Stimulated activated CD4-positive, alpha-beta T cell treated with anti-CD3 and anti-CD28 coated beads, Interleukin-12 subunit alpha, Interleukin-12 subunit beta, amount 100 ng/mL, for 4 hours (primary cell): ENCODE data around the gene IFNA5.

Source experiments
- DNase-seq: peaks from one replicate; pipeline ENCODE4 v3.0.0-alpha.2; 2020

The IFNA5 gene

GRCh38 chr9:21289848-21290247 lies 15.3 kb downstream of the IFNA5 start:
- no peak for DNase-seq

GRCh38 chr9:21287280-21287679 lies 17.8 kb downstream of the IFNA5 start:
- no peak for DNase-seq

GRCh38 chr9:21286659-21287058 lies 18.5 kb downstream of the IFNA5 start:
- no peak for DNase-seq

- no peak for DNase-seq
Measured at GRCh38 chr9:21286099-21286498, 19.0 kb downstream of the IFNA5 start.

- DNase-seq, result no peak
Measured at GRCh38 chr9:21281275-21281674, 23.8 kb downstream of the IFNA5 start.

GRCh38 chr9:21268347-21268657 lies 36.8 kb downstream of the IFNA5 start:
- DNase-seq, result no peak

- no peak for DNase-seq
Measured at GRCh38 chr9:21267485-21268346, 37.4 kb downstream of the IFNA5 start.

GRCh38 chr9:21266733-21267484 lies 38.2 kb downstream of the IFNA5 start:
- DNase-seq, result no peak

- DNase-seq, result no peak
Measured at GRCh38 chr9:21265421-21266189, 39.5 kb downstream of the IFNA5 start.

- no peak for DNase-seq
Measured at GRCh38 chr9:21255538-21256212, 49.4 kb downstream of the IFNA5 start.
